PC-3 (cell line): Measurements from ENCODE around the gene CFAP141. TPM values are rescaled to one million over a fixed set of nuclear protein-coding genes. Genes with fewer than 3 reads are reported as not detected.

Experiments used
- ATAC-seq: fragments of 200-7000 bp; cut with Tn5 transposase; 2 replicates; pipeline ENCODE4 v1.9.1; 2020; ENCODE audit warnings: mild to moderate bottlenecking, moderate library complexity
- BruUV-seq: library from RNA; stranded (reverse); fragments of 400-500 nt; replicated peaks from 2 replicates; lab custom pipeline; 2021; lab: Mats Ljungman, UMichigan
- CTCF ChIA-PET: fragments of 300-600 bp; sonication (Branson Sonifier 250); formaldehyde crosslinking; loops from one replicate; lab custom pipeline; 2022; ENCODE audit warnings: antibody characterized with exemption; lab: Charles Lee
- POLR2A ChIA-PET: fragments of 300-600 bp; sonication (Branson Sonifier 250); formaldehyde crosslinking; loops from one replicate; lab custom pipeline; 2022; ENCODE audit warnings: antibody characterized with exemption; ENCODE audit not compliant: unreplicated experiment; lab: Charles Lee
- DNase-seq: peaks from one replicate; pipeline ENCODE4 v3.0.0-alpha.2; 2015
- H2AFZ ChIP-seq: fragments of 300-600 bp; sonication (generic); 2 replicates; pipeline ENCODE4 v1.6.0; 2016; ENCODE audit warnings: antibody characterized with exemption, low read length
- H3F3A ChIP-seq: fragments of 300-600 bp; sonication (generic); one replicate; pipeline ENCODE4 v1.6.0; 2017; ENCODE audit warnings: antibody characterized with exemption, low read length, control low read depth, mild to moderate bottlenecking; ENCODE audit not compliant: unreplicated experiment
- H3K27ac ChIP-seq: fragments of 300-600 bp; sonication (generic); 2 replicates; pipeline ENCODE4 v1.5.1; 2016; ENCODE audit warnings: mild to moderate bottlenecking, low read length
- H3K27me3 ChIP-seq: fragments of 300-600 bp; sonication (generic); 2 replicates; pipeline ENCODE4 v1.6.1; 2016; ENCODE audit warnings: low read length, mixed read lengths
- H3K36me3 ChIP-seq: fragments of 300-600 bp; sonication (generic); 2 replicates; pipeline ENCODE4 v1.6.1; 2016; ENCODE audit warnings: low read depth, mixed run types, low read length, mixed read lengths
- H3K4me1 ChIP-seq: fragments of 300-600 bp; sonication (generic); 2 replicates; pipeline ENCODE4 v1.5.1; 2016; ENCODE audit warnings: low read length; ENCODE audit not compliant: insufficient read depth
- H3K4me2 ChIP-seq: fragments of 300-600 bp; sonication (generic); 2 replicates; pipeline ENCODE4 v1.6.0; 2016; ENCODE audit warnings: low read length
- H3K4me3 ChIP-seq: fragments of 300-600 bp; sonication (generic); 2 replicates; pipeline ENCODE4 v1.5.1; 2016; ENCODE audit warnings: mild to moderate bottlenecking, low read length, mixed read lengths
- H3K79me2 ChIP-seq: fragments of 300-600 bp; sonication (generic); 2 replicates; pipeline ENCODE4 v1.6.1; 2017; ENCODE audit warnings: low read length, mixed read lengths
- H3K9ac ChIP-seq: fragments of 300-600 bp; sonication (generic); 2 replicates; pipeline ENCODE4 v1.6.0; 2016; ENCODE audit warnings: mild to moderate bottlenecking, low read length
- H3K9me2 ChIP-seq: fragments of 300-600 bp; sonication (generic); replicated peaks from 2 replicates; pipeline ENCODE4 v1.6.1; 2016; ENCODE audit warnings: mixed run types, low read length, mixed read lengths
- H3K9me3 ChIP-seq: fragments of 300-600 bp; sonication (generic); 2 replicates; pipeline ENCODE4 v1.6.1; 2016; ENCODE audit warnings: low read length, mixed read lengths
- H4K20me1 ChIP-seq: fragments of 300-600 bp; sonication (generic); 2 replicates; pipeline ENCODE4 v1.6.1; 2016; ENCODE audit warnings: low read length, mixed read lengths
- CTCF ChIP-seq: fragments of 300-600 bp; sonication (generic); conservative IDR thresholded peaks from 2 replicates; pipeline ENCODE4 v1.5.1; 2017; ENCODE audit warnings: antibody characterized with exemption, low read depth, mild to moderate bottlenecking, low read length
- EZH2 ChIP-seq: fragments of 300-600 bp; sonication (generic); IDR thresholded peaks from one replicate; pipeline ENCODE4 v1.6.1; 2017; ENCODE audit warnings: antibody characterized with exemption, mild to moderate bottlenecking, low read length; ENCODE audit not compliant: unreplicated experiment
- EZH2phosphoT487 ChIP-seq: fragments of 300-600 bp; sonication (generic); IDR thresholded peaks from 2 replicates; pipeline ENCODE4 v1.6.1; 2018; ENCODE audit warnings: mild to moderate bottlenecking, antibody characterized with exemption, low read length, borderline replicate concordance
- intact Hi-C: fragments of 100-400 bp; cut with micrococcal nuclease; formaldehyde crosslinking; loops from 2 replicates; pipeline ENCODE4 v1.9.0; 2023
- total RNA-seq: library from RNA; depleted of rRNA; stranded (reverse); fragments of >200 nt; gene quantifications from 2 replicates; pipeline ENCODE4 v1.2.3, GENCODE V29; 2014

The CFAP141 gene
- total RNA-seq, 1 experiment from 2014 or later = not detected

GRCh38 chr1:154199563-154199879 lies 6.6 kb downstream of the CFAP141 start:
- intact Hi-C loops = loop anchor here (1.0 kb wide), 3 partner anchors 21 to 136 kb away; partner anchors contain the start of genes HAX1 and UBAP2L
- H3K9ac ChIP-seq = no peak overlapping the region
- DNase-seq (no peak), ATAC-seq (peak; percentile 87)
- peaks cover 10% of the 10 kb centered on the region; the same call in 1 of the 2 replicates for H3K4me1 ChIP-seq
- H2AFZ ChIP-seq = peak overlapping the region; percentile 61
- no peaks in the 10 kb centered on the region for H3F3A ChIP-seq
- no peaks in the 10 kb centered on the region for H3K36me3 ChIP-seq
- TF ChIP-seq EZH2 = no peak
- no peak for TF ChIP-seq CTCF
- TF ChIP-seq EZH2phosphoT487 = no peak
- H3K27ac ChIP-seq = no peak overlapping the region
- H4K20me1 ChIP-seq = no peaks in the 10 kb centered on the region
- no peaks in the 10 kb centered on the region for H3K9me2 ChIP-seq
- peak overlapping the region; percentile 58 for H3K4me2 ChIP-seq
- no peaks in the 10 kb centered on the region for H3K27me3 ChIP-seq
- H3K4me3 ChIP-seq = peak overlapping the region; percentile 29; the same call in 1 of the 2 replicates
- H3K9me3 ChIP-seq = no peaks in the 10 kb centered on the region
- POLR2A ChIA-PET = interaction anchor here (0.7 kb wide), 1 partner anchor 21 kb away, joined by 3 read pairs; the partner anchor contains the start of gene UBAP2L
- BruUV-seq = no TSS peak
- CTCF ChIA-PET = interaction anchor here (0.5 to 1.6 kb wide), 8 partner anchors 14 to 282 kb away, joined by 4 to 16 read pairs (median 6); partner anchors contain the start of genes HAX1 and UBAP2L
- H3K79me2 ChIP-seq = no peaks in the 10 kb centered on the region

GRCh38 chr1:154198756-154199562 lies 7.2 kb downstream of the CFAP141 start:
- Histone ChIP-seq H3K9ac (no peak overlapping the region), H3K9me3 (no peaks in the 10 kb centered on the region), H3K4me3 (peak overlapping the region; percentile 29; the same call in 1 of the 2 replicates), H3K27me3 (peaks cover 5% of the 10 kb centered on the region; the same call in 1 of the 2 replicates), H3K27ac (no peak overlapping the region), H3K79me2 (no peaks in the 10 kb centered on the region), H2AFZ (peak overlapping the region; percentile 61), H3K4me1 (peaks cover 10% of the 10 kb centered on the region; the same call in 1 of the 2 replicates), H3K4me2 (peak overlapping the region; percentile 58), H3F3A (no peaks in the 10 kb centered on the region), H3K9me2 (no peaks in the 10 kb centered on the region), H3K36me3 (no peaks in the 10 kb centered on the region), H4K20me1 (no peaks in the 10 kb centered on the region)
- ATAC-seq (peak; percentile 84), DNase-seq (peak; percentile 84)
- TF ChIP-seq CTCF (peak; percentile 84), EZH2phosphoT487 (no peak)
- POLR2A ChIA-PET = interaction anchor here (0.7 kb wide), 1 partner anchor 21 kb away, joined by 3 read pairs; the partner anchor contains the start of gene UBAP2L
- BruUV-seq = no TSS peak
- intact Hi-C loops = loop anchor here (1.0 kb wide), 3 partner anchors 21 to 136 kb away; partner anchors contain the start of genes HAX1 and UBAP2L
- CTCF ChIA-PET = interaction anchor here (0.5 to 1.6 kb wide), 8 partner anchors 14 to 136 kb away, joined by 4 to 16 read pairs (median 6); partner anchors contain the start of genes HAX1 and UBAP2L
